Stimulated activated CD4-positive, alpha-beta T cell treated with anti-CD3 and anti-CD28 coated beads, Interleukin-2, amount 100 ng/mL, for 4 hours (primary cell): Measurements from ENCODE around the gene TARM1.

Source experiments
- DNase-seq: peaks from one replicate; pipeline ENCODE4 v3.0.0-alpha.2; 2020; ENCODE audit warnings: low read depth

The TARM1 gene

GRCh38 chr19:54081032-54081431 lies at the start of gene TARM1:
Gene TARM1 (minus strand): TSS chr19:54081365. CDS start chr19:54081340, 25 bp downstream.
- DNase-seq, result no peak

- DNase-seq, result no peak
Observed at GRCh38 chr19:54129617-54129996, 48.4 kb upstream of the TARM1 start.

- no peak for DNase-seq
Observed at GRCh38 chr19:54128796-54129616, 47.8 kb upstream of the TARM1 start.

- DNase-seq, result no peak
Observed at GRCh38 chr19:54128441-54128725, 47.2 kb upstream of the TARM1 start.

GRCh38 chr19:54127688-54128440 lies 46.7 kb upstream of the TARM1 start:
- DNase-seq, result no peak

GRCh38 chr19:54125713-54126112 lies 44.5 kb upstream of the TARM1 start:
- no peak for DNase-seq

GRCh38 chr19:54124393-54124792 lies 43.2 kb upstream of the TARM1 start:
- no peak for DNase-seq

GRCh38 chr19:54123682-54124081 lies 42.5 kb upstream of the TARM1 start:
- no peak for DNase-seq

- DNase-seq, result no peak
Observed at GRCh38 chr19:54121259-54121658, 40.1 kb upstream of the TARM1 start.

GRCh38 chr19:54115109-54116063 lies 34.2 kb upstream of the TARM1 start, which contains the start of the genes PRPF31 and TFPT:
Gene PRPF31 (plus strand): TSS chr19:54115754. CDS start chr19:54118279, 2,525 bp downstream.
Gene TFPT (minus strand): TSS chr19:54115657. CDS start chr19:54115269, 388 bp downstream.
- peak; percentile 95 for DNase-seq

- DNase-seq, result no peak
Observed at GRCh38 chr19:54114340-54115108, 33.4 kb upstream of the TARM1 start.

- no peak for DNase-seq
Observed at GRCh38 chr19:54109651-54110050, 28.5 kb upstream of the TARM1 start.

- no peak for DNase-seq
Observed at GRCh38 chr19:54108496-54108895, 27.3 kb upstream of the TARM1 start.

- no peak for DNase-seq
Observed at GRCh38 chr19:54107876-54108490, 26.8 kb upstream of the TARM1 start.

- no peak for DNase-seq
Observed at GRCh38 chr19:54106716-54107115, 25.6 kb upstream of the TARM1 start.

GRCh38 chr19:54105796-54106195 lies 24.6 kb upstream of the TARM1 start:
- no peak for DNase-seq

GRCh38 chr19:54104998-54105715 lies 24.0 kb upstream of the TARM1 start:
- DNase-seq, result no peak

- DNase-seq, result peak; percentile 96
Observed at GRCh38 chr19:54102421-54103169, 21.4 kb upstream of the TARM1 start, which contains the start of gene NDUFA3. Gene NDUFA3 (plus strand): TSS chr19:54102855. CDS start chr19:54102879, 24 bp downstream.

GRCh38 chr19:54100561-54100960 lies 19.4 kb upstream of the TARM1 start, which contains the start of gene OSCAR:
Gene OSCAR (minus strand): TSS chr19:54100803. CDS start chr19:54100792, 11 bp downstream.
- no peak for DNase-seq
